H1 (cell line): Measurements from ENCODE around the gene AKR1B1. TPM values are rescaled to one million over a fixed set of nuclear protein-coding genes. Genes with fewer than 3 reads are reported as not detected.

ENCODE experiments used
- CTCF ChIA-PET: fragments of 300-600 bp; sonication (Branson Sonifier 250); formaldehyde crosslinking; loops from one replicate; lab custom pipeline; 2021; ENCODE audit not compliant: partially characterized antibody; lab: Charles Lee
- POLR2A ChIA-PET: fragments of 300-600 bp; sonication (Branson Sonifier 250); formaldehyde crosslinking; loops from one replicate; lab custom pipeline; 2021; ENCODE audit warnings: inconsistent platforms; ENCODE audit not compliant: partially characterized antibody; lab: Charles Lee
- DNase-seq, 2 experiments: peaks; one replicate each; pipeline versions ENCODE4 v3.0.0 to v3.0.0-alpha.2; 2010 to 2022; ENCODE audit warnings: low spot score in 2 of 2, low read depth in 1 of 2, mixed read lengths in 1 of 2
- FAIRE-seq: peaks from 2 replicates; lab custom pipeline; 2011; peaks lifted over from hg19 to GRCh38; lab: Jason Lieb, UNC
- H2AFZ ChIP-seq: 2 replicates; pipeline ENCODE4 v1.8.1; 2012; ENCODE audit warnings: low read length, inconsistent platforms
- H2AK5ac ChIP-seq: 2 replicates; pipeline ENCODE4 v1.6.1; 2013; ENCODE audit warnings: low read depth, low read length
- H2BK120ac ChIP-seq: replicated peaks from 2 replicates; pipeline ENCODE3; 2013; ENCODE audit warnings: low read depth, low read length, inconsistent platforms
- H2BK12ac ChIP-seq: 2 replicates; pipeline ENCODE4 v1.6.1; 2013; ENCODE audit warnings: low read depth, low read length
- H2BK15ac ChIP-seq: 2 replicates; pipeline ENCODE4 v1.6.1; 2013; ENCODE audit warnings: low read length
- H2BK20ac ChIP-seq: 2 replicates; pipeline ENCODE4 v1.6.1; 2013; ENCODE audit warnings: low read length
- H2BK5ac ChIP-seq: 2 replicates; pipeline ENCODE4 v1.6.1; 2013; ENCODE audit warnings: low read depth, low read length
- H3K14ac ChIP-seq: 2 replicates; pipeline ENCODE4 v1.6.1; 2013; ENCODE audit warnings: inconsistent platforms; ENCODE audit not compliant: insufficient read length
- H3K18ac ChIP-seq: 2 replicates; pipeline ENCODE4 v1.6.1; 2013; ENCODE audit warnings: low read length; ENCODE audit errors: extremely low read depth
- H3K23ac ChIP-seq: 2 replicates; pipeline ENCODE4 v1.6.1; 2013; ENCODE audit warnings: inconsistent platforms; ENCODE audit not compliant: insufficient read length
- H3K23me2 ChIP-seq: 2 replicates; pipeline ENCODE4 v1.6.1; 2013; ENCODE audit warnings: low read depth, low read length
- H3K27ac ChIP-seq: 2 replicates; pipeline ENCODE4 v1.6.1; 2011; ENCODE audit warnings: low read depth, low read length, inconsistent platforms
- H3K27me3 ChIP-seq, 4 experiments: replicated peaks in 1 of 4; 1 replicate in 1 of 4; 2 replicates in 3 of 4; pipeline versions ENCODE4 v1.6.1 to v1.8.1; 2011 to 2013; ENCODE audit warnings: low read length in 3 of 4, mild to moderate bottlenecking in 3 of 4, inconsistent platforms in 2 of 4, mixed read lengths in 2 of 4, moderate library complexity in 1 of 4; ENCODE audit not compliant: control insufficient read depth in 3 of 4, insufficient read depth in 3 of 4; ENCODE audit errors: extremely low read depth in 1 of 4
- H3K36me3 ChIP-seq, 4 experiments: 2 replicates each; pipeline versions ENCODE4 v1.6.1 to v1.8.1; 2011 to 2013; ENCODE audit warnings: mild to moderate bottlenecking in 4 of 4, low read length in 3 of 4, moderate library complexity in 2 of 4, control low read depth in 1 of 4, inconsistent platforms in 1 of 4; ENCODE audit not compliant: insufficient read depth in 4 of 4, control insufficient read depth in 2 of 4
- H3K4ac ChIP-seq: replicated peaks from 2 replicates; pipeline ENCODE3; 2013; ENCODE audit warnings: low read length, low read depth, mixed read lengths, inconsistent platforms; ENCODE audit not compliant: insufficient read length
- H3K4me1 ChIP-seq, 4 experiments: replicated peaks in 1 of 4; 1 replicate in 1 of 4; 2 replicates in 3 of 4; pipeline versions ENCODE4 v1.6.1 to v1.8.1; 2011 to 2013; ENCODE audit warnings: low read length in 3 of 4, inconsistent platforms in 2 of 4, mixed read lengths in 1 of 4; ENCODE audit not compliant: insufficient read depth in 4 of 4, control insufficient read depth in 3 of 4
- H3K4me2 ChIP-seq, 2 experiments: 2 replicates each; pipeline versions ENCODE4 v1.6.1 to v1.8.1; 2011 to 2013; ENCODE audit warnings: low read depth in 2 of 2, low read length in 2 of 2, control low read depth in 1 of 2, inconsistent platforms in 1 of 2, mild to moderate bottlenecking in 1 of 2; ENCODE audit not compliant: insufficient read depth in 1 of 2
- H3K4me3 ChIP-seq, 4 experiments: fragments of 200-600, 300-600 bp in 1 of 4; sonication (generic), shearing (Covaris generic), sonication (Bioruptor Twin) in 1 of 4; 2 replicates each; pipeline versions ENCODE4 v1.5.1 to v1.8.1; 2011 to 2016; ENCODE audit warnings: low read length in 4 of 4, low read depth in 3 of 4, control low read depth in 2 of 4, inconsistent platforms in 2 of 4, mild to moderate bottlenecking in 2 of 4, mixed read lengths in 1 of 4, moderate library complexity in 1 of 4; ENCODE audit not compliant: insufficient read depth in 2 of 4; ENCODE audit errors: extremely low read depth in 1 of 4
- H3K56ac ChIP-seq: replicated peaks from 2 replicates; pipeline ENCODE3; 2013; ENCODE audit warnings: low read depth, mild to moderate bottlenecking, mixed read lengths, low read length, inconsistent platforms; ENCODE audit not compliant: insufficient read length
- H3K79me1 ChIP-seq: 2 replicates; pipeline ENCODE4 v1.6.1; 2013; ENCODE audit warnings: low read depth, low read length, control low read depth
- H3K79me2 ChIP-seq, 2 experiments: 2 replicates each; pipeline versions ENCODE4 v1.6.1 to v1.8.1; 2012 to 2013; ENCODE audit warnings: low read length in 2 of 2, mild to moderate bottlenecking in 2 of 2, inconsistent platforms in 1 of 2; ENCODE audit not compliant: insufficient read depth in 2 of 2, control insufficient read depth in 1 of 2
- H3K9ac ChIP-seq, 4 experiments: replicated peaks in 1 of 4; 1 replicate in 1 of 4; 2 replicates in 3 of 4; pipeline versions ENCODE4 v1.6.1 to v1.8.1; 2011 to 2013; ENCODE audit warnings: low read depth in 3 of 4, low read length in 3 of 4, control low read depth in 2 of 4, mild to moderate bottlenecking in 2 of 4, moderate library complexity in 2 of 4, inconsistent platforms in 1 of 4; ENCODE audit errors: extremely low read depth in 1 of 4
- H3K9me3 ChIP-seq, 2 experiments: 2 replicates each; pipeline versions ENCODE4 v1.6.1 to v1.8.1; 2012 to 2013; ENCODE audit warnings: mild to moderate bottlenecking in 2 of 2, moderate library complexity in 2 of 2, control low read depth in 1 of 2, inconsistent platforms in 1 of 2, low read depth in 1 of 2, low read length in 1 of 2, mixed read lengths in 1 of 2; ENCODE audit not compliant: insufficient read depth in 2 of 2
- H4K20me1 ChIP-seq, 2 experiments: replicated peaks in 1 of 2; 2 replicates each; pipeline versions ENCODE3 to v1.8.1; 2011 to 2013; ENCODE audit warnings: inconsistent platforms in 2 of 2, low read length in 2 of 2, mild to moderate bottlenecking in 1 of 2; ENCODE audit not compliant: insufficient read depth in 2 of 2, control insufficient read depth in 1 of 2
- H4K5ac ChIP-seq: 2 replicates; pipeline ENCODE4 v1.6.1; 2013; ENCODE audit warnings: low read length, low read depth, mixed read lengths, inconsistent platforms; ENCODE audit not compliant: insufficient read length
- H4K8ac ChIP-seq: 2 replicates; pipeline ENCODE4 v1.8.0; 2013; ENCODE audit warnings: mild to moderate bottlenecking, moderate library complexity, low read length, inconsistent platforms; ENCODE audit not compliant: insufficient read depth; ENCODE audit errors: extremely low read depth
- H4K91ac ChIP-seq: replicated peaks from 2 replicates; pipeline ENCODE3; 2013; ENCODE audit warnings: low read length, mixed read lengths, inconsistent platforms; ENCODE audit not compliant: insufficient read length
- BRCA1 ChIP-seq: IDR thresholded peaks from 2 replicates; pipeline ENCODE4 v1.6.1; 2012; ENCODE audit warnings: low read depth, low read length, improper control_type of control experiment
- CHD1 ChIP-seq: IDR thresholded peaks from 2 replicates; pipeline ENCODE4 v1.6.1; 2012; ENCODE audit warnings: low read depth, low read length, improper control_type of control experiment
- EGR1 ChIP-seq: IDR thresholded peaks from 2 replicates; pipeline ENCODE4 v1.6.1; 2011; ENCODE audit warnings: low read depth, low read length, borderline replicate concordance
- HDAC2 ChIP-seq, 2 experiments: fragments of 300-600 bp in 1 of 2; sonication (generic) in 1 of 2; IDR thresholded peaks; 2 replicates each; pipeline ENCODE4 v1.6.1; 2011 to 2012; ENCODE audit warnings: low read depth in 2 of 2, low read length in 2 of 2, mild to moderate bottlenecking in 2 of 2, moderate library complexity in 2 of 2, borderline replicate concordance in 1 of 2, inconsistent platforms in 1 of 2
- NANOG ChIP-seq: IDR thresholded peaks from 2 replicates; pipeline ENCODE4 v1.6.1; 2011; ENCODE audit warnings: low read length, low read depth, mild to moderate bottlenecking, inconsistent platforms; ENCODE audit not compliant: insufficient read depth, poor library complexity, severe bottlenecking
- SIX5 ChIP-seq: IDR thresholded peaks from 2 replicates; pipeline ENCODE4 v1.6.1; 2011; ENCODE audit warnings: mild to moderate bottlenecking, low read depth, low read length
- SRF ChIP-seq: IDR thresholded peaks from 2 replicates; pipeline ENCODE4 v1.6.1; 2011; ENCODE audit warnings: mild to moderate bottlenecking, low read depth, low read length, moderate library complexity
- TBP ChIP-seq: IDR thresholded peaks from 2 replicates; pipeline ENCODE4 v1.6.1; 2011; ENCODE audit warnings: low read depth, low read length, improper control_type of control experiment
- polyA plus RNA-seq, 7 experiments: library from polyadenylated mRNA; depleted of rRNA in 3 of 7; stranded (reverse) in 5 of 7; unstranded in 2 of 7; fragments of >200 nt in 5 of 7; fragments of 200-250 nt in 2 of 7; gene quantifications; 1 replicate in 5 of 7; 2 replicates in 1 of 7; 4 replicates in 1 of 7; pipeline versions ENCODE4 v1.2.1 to v1.2.3, GENCODE V29; 2011 to 2013; ENCODE audit warnings: missing spikeins in 2 of 7, mixed read lengths in 2 of 7
- total RNA-seq: library from RNA; stranded (reverse); fragmentation: NEBNext Ultra II Directional; extraction: Animal tissue kit (Norgen Biotek cat#: 25700); gene quantifications from 2 replicates; pipeline ENCODE4 v1.2.1, GENCODE V29; 2021

AKR1B1 gene
- total and polyA plus RNA-seq, 2 of the 8 experiments (the other 6 are each of a cell fraction or from before 2014, with no cell fraction given), result 195 to 273 TPM

GRCh38 chr7:134415700-134416099 lies 43.2 kb downstream of the AKR1B1 start:
- Histone ChIP-seq H4K91ac (no peak overlapping the region), H3K4ac (no peak overlapping the region), H3K79me1 (no peaks in the 10 kb centered on the region), H2BK5ac (no peak overlapping the region), H2BK120ac (no peak overlapping the region), H2BK12ac (no peak overlapping the region), H3K27ac (no peak overlapping the region), H3K23me2 (no peaks in the 10 kb centered on the region), H2AK5ac (no peak overlapping the region), H3K9ac (no peak overlapping the region), H2AFZ (no peak overlapping the region), H3K4me3 (no peak overlapping the region), H3K27me3 (no peaks in the 10 kb centered on the region), H3K23ac (no peak overlapping the region), H3K14ac (no peak overlapping the region), H4K20me1 (no peaks in the 10 kb centered on the region), H3K4me2 (no peak overlapping the region), H4K8ac (no peak overlapping the region), H3K18ac (no peak overlapping the region), H2BK15ac (no peak overlapping the region), H3K4me1 (no peaks in the 10 kb centered on the region), H3K36me3 (no peaks in the 10 kb centered on the region), H2BK20ac (no peak overlapping the region), H4K5ac (no peak overlapping the region), H3K9me3 (no peaks in the 10 kb centered on the region), H3K56ac (no peak overlapping the region), H3K79me2 (no peaks in the 10 kb centered on the region)
- ChIA-PET CTCF (interaction anchor here (0.7 kb wide), 2 partner anchors 50 to 1261 kb away, joined by 3 read pairs; no protein-coding TSS in a partner anchor), POLR2A (no interaction called here)
- TF ChIP-seq NANOG (no peak), SRF (no peak), EGR1 (no peak), CHD1 (no peak), HDAC2 (IDR thresholded peaks at IDR 0.05; ENCODE audit: borderline replicate concordance in 1 of 2, low read depth in 2 of 2, low read length in 2 of 2) (no peak), BRCA1 (no peak), TBP (no peak), SIX5 (no peak)
- no peak for FAIRE-seq
- no peak for DNase-seq
